Left lung (tissue), 10 donors: ENCODE data around the gene DDRGK1. TPM values are rescaled to one million over a fixed set of nuclear protein-coding genes. Genes with fewer than 3 reads are reported as not detected.

Experiments
- ATAC-seq: fragments of 200-7000 bp; cut with Tn5 transposase; one replicate; pipeline ENCODE4 v1.9.1; 2020; ENCODE audit warnings: moderate library complexity
- DNase-seq, 4 donors: peaks; one replicate each; pipeline ENCODE4 v3.0.0-alpha.2; 2013 to 2020
- H3K27ac ChIP-seq, 2 donors: fragments of 200-600 bp; sonication (generic) in 1 of 2; one replicate each; pipeline versions ENCODE4 v1.5.0 to v1.8.0; 2020 to 2021
- H3K27me3 ChIP-seq, 2 donors: fragments of 200-600 bp; sonication (generic) in 1 of 2; one replicate each; pipeline versions ENCODE4 v1.5.0 to v1.8.0; 2020 to 2021
- H3K36me3 ChIP-seq, 2 donors: fragments of 200-600 bp; sonication (generic) in 1 of 2; one replicate each; pipeline versions ENCODE4 v1.5.0 to v1.8.0; 2020 to 2021
- H3K4me1 ChIP-seq, 2 donors: fragments of 200-600 bp; one replicate each; pipeline ENCODE4 v1.8.0; 2021
- H3K4me3 ChIP-seq, 2 donors: fragments of 200-600 bp; sonication (generic) in 1 of 2; one replicate each; pipeline versions ENCODE4 v1.5.0 to v1.8.0; 2020 to 2021; ENCODE audit warnings: mild to moderate bottlenecking in 1 of 2
- H3K9me3 ChIP-seq, 2 donors: fragments of 200-600 bp; sonication (generic) in 1 of 2; one replicate each; pipeline versions ENCODE4 v1.5.0 to v1.8.0; 2020 to 2021
- CTCF ChIP-seq, 2 donors: fragments of 200-600 bp; sonication (generic) in 1 of 2; IDR thresholded peaks; one replicate each; pipeline versions ENCODE4 v1.5.0 to v1.8.0; 2021; ENCODE audit warnings: antibody characterized with exemption in 2 of 2
- intact Hi-C, 2 donors: fragments of 100-400 bp; cut with DNase I; formaldehyde crosslinking; loops; one replicate each; pipeline versions ENCODE4 v1.11.2 to v1.14.2; 2022
- polyA plus RNA-seq, 6 donors: library from polyadenylated mRNA; unstranded; fragments of 120-200 nt; gene quantifications; one replicate each; pipeline ENCODE4 v1.2.1, GENCODE V29; 2013; ENCODE audit not compliant: insufficient read length in 6 of 6
- total RNA-seq, 2 donors: library from RNA; stranded (reverse); fragmentation: NEBNext Ultra II Directional; extraction: Animal tissue kit (Norgen Biotek cat#: 25700); gene quantifications; one replicate each; pipeline ENCODE4 v1.2.1, GENCODE V29; 2021
- donor health status: DM: no; HTN: yes; CAD: no.
- donor health status: DM: no; HTN: no; CAD: no.

Gene DDRGK1
- total and polyA plus RNA-seq, 8 donors, result 46.6 to 107 (median 50.4) TPM

GRCh38 chr20:3168079-3168828 is 36.2 kb downstream of the DDRGK1 start:
- ATAC-seq (peak; percentile 86), DNase-seq (peak in 2 of 4 donors; percentile 55 to 84)
- peaks cover 6 to 23% of the 10 kb centered on the region in 2 donors for H3K4me1 ChIP-seq
- peak overlapping the region in 1 of 2 donors; percentile 33 for H3K27ac ChIP-seq
- intact Hi-C loops, result no loop called here
- peaks cover 0 to 58% of the 10 kb centered on the region in 2 donors for H3K27me3 ChIP-seq
- no peaks in the 10 kb centered on the region for H3K36me3 ChIP-seq
- TF ChIP-seq CTCF (IDR thresholded peaks at IDR 0.05), result no peak
- H3K4me3 ChIP-seq, result peak overlapping the region; percentile 33 to 40
- no peaks in the 10 kb centered on the region for H3K9me3 ChIP-seq

GRCh38 chr20:3167738-3168078 is 36.8 kb downstream of the DDRGK1 start:
- intact Hi-C loops, result no loop called here
- no peak for DNase-seq
- peak; percentile 2 for ATAC-seq
- Histone ChIP-seq H3K9me3 (no peaks in the 10 kb centered on the region), H3K27me3 (peaks cover 0 to 53% of the 10 kb centered on the region in 2 donors), H3K27ac (peak overlapping the region in 1 of 2 donors; percentile 33), H3K4me1 (peaks cover 3 to 18% of the 10 kb centered on the region in 2 donors), H3K4me3 (peak overlapping the region; percentile 33 to 40), H3K36me3 (no peaks in the 10 kb centered on the region)
- TF ChIP-seq CTCF (IDR thresholded peaks at IDR 0.05), result no peak

GRCh38 chr20:3166913-3167342 is 37.6 kb downstream of the DDRGK1 start:
- Histone ChIP-seq H3K4me1 (peaks cover 0 to 13% of the 10 kb centered on the region in 2 donors), H3K36me3 (no peaks in the 10 kb centered on the region), H3K9me3 (no peaks in the 10 kb centered on the region), H3K27ac (no peak overlapping the region), H3K4me3 (no peak overlapping the region), H3K27me3 (peaks cover 0 to 45% of the 10 kb centered on the region in 2 donors)
- ATAC-seq, result no peak
- intact Hi-C loops, result no loop called here
- no peak for TF ChIP-seq CTCF (IDR thresholded peaks at IDR 0.05)
- no peak for DNase-seq

- Histone ChIP-seq H3K4me3 (no peak overlapping the region), H3K27me3 (peaks cover 0 to 40% of the 10 kb centered on the region in 2 donors), H3K9me3 (no peaks in the 10 kb centered on the region), H3K4me1 (peaks cover 0 to 13% of the 10 kb centered on the region in 2 donors), H3K36me3 (no peaks in the 10 kb centered on the region), H3K27ac (no peak overlapping the region)
- no peak for TF ChIP-seq CTCF (IDR thresholded peaks at IDR 0.05)
- DNase-seq (no peak), ATAC-seq (no peak)
- intact Hi-C loops, result no loop called here
Observed at GRCh38 chr20:3166338-3166912, 38.1 kb downstream of the DDRGK1 start.
